Choroid plexus epithelial cell (primary cell): ENCODE data around the gene PRKG1.

ENCODE experiments used
- DNase-seq: peaks from one replicate; pipeline ENCODE4 v3.0.0-alpha.2; 2010; ENCODE audit warnings: low read depth
- H3K4me3 ChIP-seq: 2 replicates; pipeline ENCODE4 v1.5.1; 2011; ENCODE audit warnings: low read depth, mild to moderate bottlenecking, control low read depth, low read length, moderate library complexity
- TF ChIP-seq, protein P1 (sequence below): conservative IDR thresholded peaks from 2 replicates; pipeline ENCODE4 v1.5.1; 2011; ENCODE audit warnings: low read depth, mild to moderate bottlenecking, control low read depth, inconsistent platforms, low read length, moderate library complexity

The PRKG1 gene

DNA sequence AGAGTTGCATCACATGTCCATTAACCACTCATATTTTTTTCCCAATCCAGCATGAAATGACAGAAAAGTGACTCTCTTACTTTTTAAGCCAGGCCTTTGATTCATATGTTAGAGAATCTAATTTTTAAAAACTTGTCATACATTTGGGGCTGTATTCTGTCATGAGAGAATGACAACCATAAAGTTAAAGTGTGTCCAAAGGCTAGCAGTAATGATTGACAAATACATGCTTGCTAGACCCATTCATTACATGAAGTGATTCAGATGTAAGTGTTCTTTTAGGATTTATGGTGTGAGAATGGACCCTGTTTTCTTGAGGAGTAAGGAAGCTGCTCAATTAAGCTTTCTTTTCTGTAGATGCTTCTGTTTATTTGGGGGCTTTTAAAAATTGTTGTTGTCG lies 549.7 kb downstream of the PRKG1 start:
- TF ChIP-seq, protein P1, sequence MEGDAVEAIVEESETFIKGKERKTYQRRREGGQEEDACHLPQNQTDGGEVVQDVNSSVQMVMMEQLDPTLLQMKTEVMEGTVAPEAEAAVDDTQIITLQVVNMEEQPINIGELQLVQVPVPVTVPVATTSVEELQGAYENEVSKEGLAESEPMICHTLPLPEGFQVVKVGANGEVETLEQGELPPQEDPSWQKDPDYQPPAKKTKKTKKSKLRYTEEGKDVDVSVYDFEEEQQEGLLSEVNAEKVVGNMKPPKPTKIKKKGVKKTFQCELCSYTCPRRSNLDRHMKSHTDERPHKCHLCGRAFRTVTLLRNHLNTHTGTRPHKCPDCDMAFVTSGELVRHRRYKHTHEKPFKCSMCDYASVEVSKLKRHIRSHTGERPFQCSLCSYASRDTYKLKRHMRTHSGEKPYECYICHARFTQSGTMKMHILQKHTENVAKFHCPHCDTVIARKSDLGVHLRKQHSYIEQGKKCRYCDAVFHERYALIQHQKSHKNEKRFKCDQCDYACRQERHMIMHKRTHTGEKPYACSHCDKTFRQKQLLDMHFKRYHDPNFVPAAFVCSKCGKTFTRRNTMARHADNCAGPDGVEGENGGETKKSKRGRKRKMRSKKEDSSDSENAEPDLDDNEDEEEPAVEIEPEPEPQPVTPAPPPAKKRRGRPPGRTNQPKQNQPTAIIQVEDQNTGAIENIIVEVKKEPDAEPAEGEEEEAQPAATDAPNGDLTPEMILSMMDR = no peak
- no peak for DNase-seq
- H3K4me3 ChIP-seq = no peak overlapping the region

DNA sequence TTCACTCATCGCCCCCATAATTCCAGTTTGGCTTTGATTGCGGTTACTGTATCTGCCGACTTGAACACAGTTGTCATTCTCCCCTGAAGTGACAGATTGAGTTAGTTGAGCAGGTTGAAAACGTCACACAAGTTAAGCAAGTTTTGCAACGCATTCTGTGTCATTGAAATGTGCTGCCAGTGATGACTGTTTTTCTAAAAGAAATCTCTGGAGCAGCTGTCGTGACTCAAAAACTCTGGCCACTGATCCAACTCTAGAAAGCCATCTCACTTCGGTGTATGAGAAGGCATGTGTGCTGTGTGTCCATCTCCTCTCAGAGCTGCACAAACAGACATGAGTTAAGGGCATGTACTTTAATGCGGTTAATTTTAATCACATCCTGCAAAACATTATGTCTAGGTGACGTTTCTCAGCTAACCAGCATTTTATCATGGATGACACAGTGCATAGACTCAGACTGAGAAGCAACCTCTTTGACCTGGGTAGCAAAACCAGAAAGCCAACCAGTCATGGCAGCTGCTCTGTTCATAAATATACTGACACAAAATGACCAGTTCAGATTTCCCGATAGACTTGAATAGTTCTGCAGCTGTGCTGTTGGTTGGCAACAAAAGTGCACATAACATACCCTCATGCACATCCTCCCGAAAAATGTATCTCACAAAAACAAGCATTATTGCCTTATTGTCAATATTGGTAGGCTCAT lies 555.8 kb downstream of the PRKG1 start:
- no peak for DNase-seq
- TF ChIP-seq, protein P1 = no peak

DNA sequence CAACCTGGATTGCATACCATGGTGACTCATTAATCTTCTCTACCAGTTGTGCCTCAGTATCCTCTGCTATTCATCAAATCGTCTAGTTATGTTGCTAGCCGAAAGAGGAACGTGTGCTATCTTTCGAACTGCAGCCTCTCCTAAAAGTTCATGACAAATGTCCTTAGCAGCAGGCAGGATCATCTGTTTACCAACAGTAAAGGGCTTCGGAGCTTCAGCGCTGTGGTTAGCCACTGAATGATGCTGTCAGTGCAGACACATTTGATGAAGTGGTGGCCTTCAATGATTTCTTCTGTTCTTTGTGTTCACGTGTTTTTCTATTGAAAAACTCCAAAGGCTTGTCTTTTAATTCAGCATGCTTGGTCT lies 556.3 kb downstream of the PRKG1 start:
- DNase-seq = no peak
- TF ChIP-seq, protein P1 = no peak
- H3K4me3 ChIP-seq = no peak overlapping the region

More for the DNA sequence above, 555.8 kb downstream of the PRKG1 start:
- no peak overlapping the region for H3K4me3 ChIP-seq

DNA sequence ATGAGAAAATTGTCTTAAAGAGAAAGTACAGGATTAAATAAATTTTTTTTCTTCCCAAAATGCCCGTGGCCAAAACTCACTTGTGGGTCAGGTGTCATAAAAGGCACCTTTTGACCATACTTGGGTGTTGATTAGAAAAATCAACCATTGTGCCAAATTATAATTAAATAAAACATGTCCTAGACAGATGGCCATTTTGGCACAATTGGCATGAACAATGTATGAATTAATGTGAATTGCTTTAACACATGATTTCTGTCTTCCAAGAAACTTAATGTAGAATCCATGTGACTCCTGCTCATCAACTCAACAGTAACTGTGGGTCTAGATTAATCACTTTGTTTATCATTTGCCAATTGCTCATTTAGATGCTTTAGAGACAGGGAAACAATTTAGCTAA lies 561.1 kb downstream of the PRKG1 start:
- TF ChIP-seq, protein P1 = no peak
- no peak for DNase-seq
- no peak overlapping the region for H3K4me3 ChIP-seq

DNA sequence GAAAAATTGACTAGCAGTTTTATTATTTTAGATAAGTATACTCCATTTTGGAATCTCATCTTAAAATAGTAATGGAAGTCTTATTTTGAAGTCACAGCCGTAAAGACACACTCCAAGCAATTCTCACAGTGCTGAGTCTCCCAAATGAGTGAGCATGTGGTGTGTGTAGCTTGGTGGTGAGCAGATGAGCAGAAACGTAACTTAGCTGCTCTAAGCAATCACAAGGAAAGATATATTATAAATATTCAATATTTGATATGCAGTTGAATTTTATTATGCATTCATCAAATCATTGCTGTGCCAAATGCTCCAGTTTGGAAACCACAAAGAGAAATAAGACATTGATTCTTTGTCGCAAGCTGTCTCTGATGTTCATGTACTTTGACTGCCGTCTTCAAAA lies 563.9 kb downstream of the PRKG1 start:
- no peak for DNase-seq
- TF ChIP-seq, protein P1 = no peak
- no peak overlapping the region for H3K4me3 ChIP-seq

DNA sequence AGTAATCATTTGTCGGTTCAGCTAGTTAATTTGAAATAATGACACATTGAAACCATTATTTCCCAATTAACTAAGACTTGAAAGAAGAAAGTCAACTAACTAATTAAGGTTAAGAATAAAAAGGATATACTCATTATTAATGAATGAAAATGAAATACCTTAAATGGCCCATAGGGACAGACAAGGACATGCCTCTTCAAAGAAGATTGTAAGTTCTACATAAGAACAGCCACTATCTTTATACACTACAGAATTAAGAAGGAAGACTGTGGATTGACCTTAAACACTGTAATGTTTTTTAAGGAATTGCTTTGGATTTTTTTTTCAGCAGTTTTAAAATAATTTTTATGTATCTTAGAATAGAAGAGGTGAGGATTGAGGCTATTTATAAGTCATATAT lies 564.5 kb downstream of the PRKG1 start:
- H3K4me3 ChIP-seq = no peak overlapping the region
- TF ChIP-seq, protein P1 = no peak
- no peak for DNase-seq

DNA sequence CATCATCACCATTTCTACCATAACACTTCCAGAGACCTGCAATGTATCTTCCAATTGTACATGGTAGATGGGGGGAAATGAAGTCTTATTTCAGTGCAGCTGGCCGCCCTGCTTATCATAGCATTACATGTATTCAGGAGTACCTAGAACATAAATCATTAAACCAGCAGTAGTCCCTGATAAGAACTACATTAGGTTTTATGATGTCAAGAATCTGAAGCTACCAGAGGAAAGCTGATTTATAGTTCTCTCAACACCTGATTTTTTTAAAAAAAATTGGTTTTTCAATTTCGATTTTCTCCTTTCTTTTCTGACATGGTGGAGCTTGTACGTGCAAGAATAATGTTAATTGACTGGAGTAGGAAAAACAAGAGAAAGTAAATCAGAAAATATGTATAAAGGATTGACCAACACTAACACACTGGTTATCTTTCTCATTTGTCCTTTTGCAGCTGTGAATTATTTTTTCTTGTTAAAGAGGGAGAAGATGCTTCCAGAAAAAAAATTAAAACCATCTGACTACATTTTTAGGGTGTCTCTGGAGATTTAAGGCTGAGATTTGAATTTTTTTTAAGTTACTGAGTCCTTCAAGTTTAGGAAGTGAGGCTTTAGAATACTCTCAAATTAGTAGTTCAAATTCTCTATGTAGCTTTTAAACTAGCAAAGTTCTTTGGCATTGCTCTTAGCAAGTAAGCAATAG lies 566.0 kb downstream of the PRKG1 start:
- TF ChIP-seq, protein P1 = no peak
- H3K4me3 ChIP-seq = no peak overlapping the region
- DNase-seq = no peak
